ENCODE results near the gene AP3B2.

DNA sequence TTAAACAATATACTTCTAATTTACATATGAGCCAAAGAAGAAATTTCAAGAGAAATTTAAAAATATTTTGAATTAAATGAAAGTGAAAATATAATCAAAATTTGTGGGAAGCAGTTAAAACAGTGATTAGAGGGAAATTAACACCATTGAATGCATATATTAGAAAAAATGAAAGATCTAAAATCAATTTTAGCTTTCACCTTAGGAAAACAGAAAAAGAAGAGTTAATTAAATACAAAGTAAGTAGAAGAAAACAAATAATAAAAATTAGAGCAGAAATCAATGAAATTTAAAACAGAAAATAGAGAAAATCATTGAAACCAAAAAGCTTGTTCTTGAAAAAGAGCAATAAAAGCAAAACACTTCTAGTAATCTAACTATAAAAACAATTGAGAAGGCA is 38.6 kb upstream of the AP3B2 start:
- TF ChIP-seq CTCF (IDR thresholded peaks at IDR 0.05), result no peak
- TF ChIP-seq POLR2A (IDR thresholded peaks at IDR 0.05), result no peak

Measured in testis (tissue), 2 donors.